GM21447 (cell line): ENCODE measurements around the gene NOL8.

ENCODE experiments used
- ATAC-seq: cut with Tn5 transposase; IDR thresholded peaks from one replicate; pipeline ENCODE4 v1.9.1; 2021; ENCODE audit not compliant: unreplicated experiment

NOL8 gene

DNA sequence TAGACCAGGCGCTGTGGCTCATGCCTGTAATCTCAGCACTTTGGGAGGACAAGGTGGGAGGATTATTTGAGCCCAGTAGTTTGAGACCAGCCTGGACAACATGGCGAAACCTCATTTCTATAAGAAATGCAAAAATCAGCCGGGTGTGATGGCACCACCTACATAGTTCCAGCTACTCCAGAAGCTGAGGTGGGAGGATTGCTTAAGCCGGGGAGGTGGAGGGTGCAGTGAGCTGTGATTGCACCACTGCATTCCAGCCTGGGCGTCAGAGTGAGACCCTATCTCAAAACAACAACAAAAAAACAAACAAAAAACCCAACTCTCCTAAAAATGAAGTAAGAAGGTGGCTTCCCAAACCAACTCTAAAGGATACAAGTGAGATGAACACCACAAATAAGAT is 54.6 kb downstream of the NOL8 start:
- no peak for ATAC-seq

GRCh38 chr9:92266486-92266885 is 58.7 kb downstream of the NOL8 start:
- no peak for ATAC-seq

DNA sequence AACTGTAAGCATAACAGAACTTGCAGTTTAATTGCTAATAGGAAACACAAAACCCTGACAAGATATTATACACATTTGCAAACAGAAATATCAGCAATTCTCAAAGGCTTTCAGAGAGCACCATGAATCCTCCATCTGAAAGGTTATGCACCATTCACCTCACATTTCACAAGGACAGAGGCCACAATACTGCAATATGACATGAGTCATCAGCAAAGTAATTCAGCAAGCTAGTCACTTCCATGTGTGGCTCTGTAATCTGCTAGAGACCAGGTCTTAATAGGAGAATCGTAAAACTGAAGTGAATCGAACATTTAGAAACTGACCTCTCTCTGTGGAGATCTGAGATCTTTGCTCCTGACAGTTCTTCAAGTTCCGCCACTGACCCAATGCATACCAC is 60.0 kb downstream of the NOL8 start:
- ATAC-seq = no peak

- no peak for ATAC-seq
Observed at GRCh38 chr9:92263131-92263530, 62.0 kb downstream of the NOL8 start.

- no peak for ATAC-seq
Observed at GRCh38 chr9:92257327-92257726, 67.8 kb downstream of the NOL8 start.

DNA sequence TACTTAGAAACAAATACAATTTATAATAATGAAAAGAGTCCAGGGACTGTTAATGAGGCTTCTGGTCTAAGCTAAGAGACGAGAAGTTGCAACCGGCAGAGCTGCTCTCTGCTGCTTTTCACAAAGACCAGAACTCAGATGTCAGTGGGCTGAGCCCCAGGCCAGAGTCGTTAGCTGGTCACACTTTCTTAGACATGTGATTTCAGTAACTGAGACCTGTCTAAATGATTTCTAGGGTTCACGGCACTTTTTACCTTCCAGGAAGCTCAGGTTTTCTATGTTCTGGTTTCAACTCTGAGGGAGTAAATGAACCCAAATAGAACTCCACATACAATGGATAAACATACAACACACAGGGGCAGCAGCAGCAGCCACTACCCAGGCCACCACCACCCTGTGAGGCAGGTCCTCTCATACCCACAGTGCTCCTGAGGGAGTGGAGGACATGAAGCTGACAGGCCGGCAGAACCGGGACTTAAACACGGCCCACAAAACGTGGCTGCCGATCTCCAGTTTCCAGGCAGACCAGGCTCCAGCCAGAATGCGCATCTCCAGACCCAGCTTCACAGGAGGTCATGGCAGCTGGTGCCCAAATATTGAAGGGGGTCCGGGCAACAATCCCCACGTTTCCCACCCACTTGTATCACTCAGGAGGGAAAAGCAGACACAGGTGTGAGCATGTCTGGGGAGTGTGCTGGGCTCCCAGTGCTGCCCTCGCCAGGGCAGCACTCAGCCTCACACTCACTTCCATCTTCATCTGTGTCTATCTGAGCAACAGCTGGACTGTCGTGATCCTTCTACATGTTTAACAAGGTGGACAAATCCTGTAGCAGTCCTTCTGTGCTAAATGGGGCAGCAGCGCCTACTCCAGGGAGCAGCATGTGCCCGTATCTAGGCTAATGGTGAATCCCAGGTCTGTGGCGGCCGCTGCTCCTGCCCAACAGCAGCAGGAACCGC is 70.5 kb downstream of the NOL8 start:
- ATAC-seq = no peak

GRCh38 chr9:92253656-92254055 is 71.5 kb downstream of the NOL8 start:
- ATAC-seq = no peak

DNA sequence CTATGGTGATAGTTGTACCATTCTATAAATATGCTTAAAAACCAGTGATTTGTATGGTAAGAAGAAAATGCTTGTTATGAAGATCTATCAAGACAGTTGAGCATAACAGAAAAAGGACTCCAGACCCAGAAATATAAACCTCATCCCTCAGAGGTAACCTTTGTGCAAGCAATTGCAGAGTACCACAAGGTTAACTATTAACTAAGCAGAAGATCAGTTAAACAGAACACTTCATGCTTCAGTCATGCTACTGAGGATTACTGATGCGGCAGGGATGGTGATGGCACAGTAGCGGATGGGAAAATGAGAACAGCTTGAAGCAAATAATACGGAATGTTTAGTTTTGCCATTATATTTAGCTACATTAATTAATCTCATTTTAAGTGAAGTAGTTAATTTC is 77.2 kb downstream of the NOL8 start:
- no peak for ATAC-seq
